SK-N-SH (cell line): ENCODE measurements around the gene PRM1. TPM values are rescaled to one million over a fixed set of nuclear protein-coding genes. Genes with fewer than 3 reads are reported as not detected.

Experiments used
- CTCF ChIA-PET: fragments of 300-600, 350-600 bp; formaldehyde crosslinking; extraction: SDS; loops from one replicate; lab custom pipeline; 2021; lab: Yijun Ruan, JAX
- POLR2A ChIA-PET: fragments of 350-600 bp; sonication (Branson Sonifier 250); formaldehyde crosslinking; extraction: SDS; loops from one replicate; lab custom pipeline; 2020; ENCODE audit warnings: antibody characterized with exemption, inconsistent platforms; lab: Yijun Ruan, JAX
- DNase-seq: peaks from one replicate; pipeline ENCODE4 v3.0.0; 2012
- H2AFZ ChIP-seq: fragments of 200-600 bp; sonication (generic); 2 replicates; pipeline ENCODE4 v1.8.1; 2016; ENCODE audit warnings: antibody characterized with exemption, mild to moderate bottlenecking, low read depth
- H3F3A ChIP-seq: fragments of 200-600 bp; sonication (generic); replicated peaks from 2 replicates; pipeline ENCODE3; 2016; ENCODE audit warnings: antibody characterized with exemption, mild to moderate bottlenecking; ENCODE audit not compliant: insufficient read depth
- H3K27ac ChIP-seq, 2 experiments: fragments of 200-500 bp in 1 of 2; fragments of 200-600 bp in 1 of 2; sonication (Bioruptor generic) in 1 of 2; sonication (generic), shearing (Covaris generic) in 1 of 2; 2 replicates each; pipeline versions ENCODE4 v1.5.1 to v1.6.1; 2014 to 2016; ENCODE audit warnings: low read depth in 2 of 2, inconsistent platforms in 1 of 2, low read length in 1 of 2, mild to moderate bottlenecking in 1 of 2, mixed read lengths in 1 of 2
- H3K27me3 ChIP-seq: fragments of 200-600 bp; sonication (generic), shearing (Covaris generic); 2 replicates; pipeline ENCODE4 v1.6.1; 2016; ENCODE audit warnings: mixed run types; ENCODE audit not compliant: insufficient read depth
- H3K36me3 ChIP-seq, 2 experiments: fragments of 200-500 bp in 1 of 2; fragments of 200-600 bp in 1 of 2; sonication (Bioruptor generic) in 1 of 2; sonication (generic) in 1 of 2; replicated peaks in 1 of 2; 2 replicates each; pipeline versions ENCODE3 to v1.5.1; 2014 to 2016; ENCODE audit warnings: low read length in 1 of 2, mild to moderate bottlenecking in 1 of 2; ENCODE audit not compliant: insufficient read depth in 2 of 2, control insufficient read depth in 1 of 2
- H3K4me1 ChIP-seq, 2 experiments: fragments of 200-500 bp in 1 of 2; fragments of 200-600 bp in 1 of 2; sonication (Bioruptor generic) in 1 of 2; sonication (generic), shearing (Covaris generic) in 1 of 2; 2 replicates each; pipeline versions ENCODE4 v1.5.1 to v1.6.1; 2014 to 2016; ENCODE audit warnings: low read depth in 1 of 2, low read length in 1 of 2, mixed run types in 1 of 2; ENCODE audit not compliant: insufficient read depth in 2 of 2, control insufficient read depth in 1 of 2
- H3K4me2 ChIP-seq: fragments of 200-600 bp; sonication (generic), shearing (Covaris generic); 2 replicates; pipeline ENCODE4 v1.6.1; 2017; ENCODE audit warnings: mixed run types
- H3K4me3 ChIP-seq, 2 experiments: fragments of 200-500 bp in 1 of 2; fragments of 200-600 bp in 1 of 2; sonication (Bioruptor generic) in 1 of 2; sonication (generic), shearing (Covaris generic) in 1 of 2; 2 replicates each; pipeline versions ENCODE4 v1.5.1 to v1.8.1; 2014 to 2016; ENCODE audit warnings: low read depth in 2 of 2, inconsistent platforms in 1 of 2, low read length in 1 of 2, mild to moderate bottlenecking in 1 of 2, mixed read lengths in 1 of 2, moderate library complexity in 1 of 2
- H3K79me2 ChIP-seq: fragments of 200-600 bp; sonication (generic); 2 replicates; pipeline ENCODE4 v1.8.1; 2017; ENCODE audit warnings: mild to moderate bottlenecking; ENCODE audit not compliant: insufficient read depth
- H3K9ac ChIP-seq: fragments of 200-600 bp; sonication (generic); 2 replicates; pipeline ENCODE4 v1.6.1; 2017; ENCODE audit warnings: mixed run types
- H3K9me2 ChIP-seq: fragments of 200-600 bp; sonication (generic); 2 replicates; pipeline ENCODE4 v1.6.1; 2017; ENCODE audit warnings: mixed run types
- H3K9me3 ChIP-seq: fragments of 200-600 bp; sonication (generic); 2 replicates; pipeline ENCODE4 v1.6.1; 2017; ENCODE audit warnings: mixed run types, mild to moderate bottlenecking, moderate library complexity
- H4K20me1 ChIP-seq: fragments of 200-600 bp; sonication (generic); 2 replicates; pipeline ENCODE4 v1.6.1; 2017; ENCODE audit warnings: mild to moderate bottlenecking, mixed run types; ENCODE audit not compliant: insufficient read depth
- CHD2 ChIP-seq: fragments of 150-350 bp; IDR thresholded peaks from 2 replicates; pipeline ENCODE4 v1.6.1; 2018; ENCODE audit warnings: low read length; ENCODE audit not compliant: partially characterized antibody
- EP300 ChIP-seq, 2 experiments: IDR thresholded peaks; 2 replicates each; pipeline versions ENCODE4 v1.4.0 to v1.6.1; 2012; ENCODE audit warnings: borderline replicate concordance in 1 of 2, low read depth in 1 of 2, low read length in 1 of 2
- EZH2phosphoT487 ChIP-seq: fragments of 200-600 bp; sonication (generic); IDR thresholded peaks from 2 replicates; pipeline ENCODE4 v1.6.1; 2017; ENCODE audit warnings: low read depth, mixed run types, mild to moderate bottlenecking, antibody characterized with exemption, moderate library complexity, borderline replicate concordance
- FOSL2 ChIP-seq: IDR thresholded peaks from 2 replicates; pipeline ENCODE4 v1.4.0; 2012; ENCODE audit warnings: low read depth, mild to moderate bottlenecking, moderate library complexity, borderline replicate concordance
- FOXJ3 ChIP-seq: sonication (generic); formaldehyde crosslinking; IDR thresholded peaks from 2 replicates; pipeline ENCODE4 v1.5.1; 2020; ENCODE audit warnings: mild to moderate bottlenecking, missing genetic modification reagents
- FOXM1 ChIP-seq: IDR thresholded peaks from 2 replicates; pipeline ENCODE4 v1.4.0; 2012; ENCODE audit warnings: low read depth, mild to moderate bottlenecking
- GABPA ChIP-seq: IDR thresholded peaks from 2 replicates; pipeline ENCODE4 v1.4.0; 2012; ENCODE audit warnings: low read depth, mild to moderate bottlenecking
- GATA2 ChIP-seq: sonication (generic); formaldehyde crosslinking; IDR thresholded peaks from 2 replicates; pipeline ENCODE4 v1.5.0; 2020; ENCODE audit warnings: mild to moderate bottlenecking, missing genetic modification reagents
- JUND ChIP-seq: IDR thresholded peaks from 2 replicates; pipeline ENCODE4 v1.4.0; 2012
- MEF2A ChIP-seq: IDR thresholded peaks from 2 replicates; pipeline ENCODE4 v1.4.0; 2012; ENCODE audit warnings: low read depth, borderline replicate concordance
- MXI1 ChIP-seq: IDR thresholded peaks from 2 replicates; pipeline ENCODE4 v1.6.1; 2012; ENCODE audit warnings: mild to moderate bottlenecking, low read depth, low read length, improper control_type of control experiment
- NFIC ChIP-seq: IDR thresholded peaks from 2 replicates; pipeline ENCODE4 v1.4.0; 2012; ENCODE audit warnings: borderline replicate concordance
- NRF1 ChIP-seq: IDR thresholded peaks from 2 replicates; pipeline ENCODE4 v1.6.1; 2012; ENCODE audit warnings: low read depth, mild to moderate bottlenecking, low read length
- PBX3 ChIP-seq: IDR thresholded peaks from 2 replicates; pipeline ENCODE4; 2012
- RCOR1 ChIP-seq: fragments of 150-350 bp; IDR thresholded peaks from 2 replicates; pipeline ENCODE4 v1.6.1; 2017; ENCODE audit warnings: antibody characterized with exemption, low read length
- REST ChIP-seq: IDR thresholded peaks from 2 replicates; pipeline ENCODE4 v1.6.1; 2012; ENCODE audit warnings: mild to moderate bottlenecking, low read depth, low read length, moderate library complexity
- RFX5 ChIP-seq: IDR thresholded peaks from 2 replicates; pipeline ENCODE4 v1.6.1; 2012; ENCODE audit warnings: mild to moderate bottlenecking, improper control_type of control experiment, low read length
- RXRA ChIP-seq: IDR thresholded peaks from 2 replicates; pipeline ENCODE4 v1.4.0; 2012; ENCODE audit warnings: low read depth, mild to moderate bottlenecking, borderline replicate concordance
- SIN3A ChIP-seq: IDR thresholded peaks from 2 replicates; pipeline ENCODE4 v1.6.1; 2012; ENCODE audit warnings: low read depth, mild to moderate bottlenecking, low read length, moderate library complexity, borderline replicate concordance
- TEAD4 ChIP-seq: IDR thresholded peaks from 2 replicates; pipeline ENCODE4 v1.4.0; 2012; ENCODE audit warnings: mild to moderate bottlenecking, borderline replicate concordance; ENCODE audit not compliant: insufficient read depth
- ZBTB33 ChIP-seq: IDR thresholded peaks from 2 replicates; pipeline ENCODE4 v1.4.0; 2012; ENCODE audit warnings: low read depth, borderline replicate concordance
- WGBS: methylation state at CpG from one replicate; pipeline ENCODE4 v1.1.6; 2017; ENCODE audit warnings: low lambda C conversion rate; 5-methylcytosine and 5-hydroxymethylcytosine counted together
- polyA plus RNA-seq, 3 experiments: library from polyadenylated mRNA; depleted of rRNA; stranded (reverse); fragments of >200 nt; gene quantifications; 2 replicates each; pipeline ENCODE4 v1.2.3, GENCODE V29; 2012

The PRM1 gene
- polyA plus RNA-seq, 1 of the 3 experiments (the other 2 are of a cell fraction) = not detected

GRCh38 chr16:11276143-11276895 lies 4.8 kb downstream of the PRM1 start, which contains the start of gene PRM2:
TSS of gene PRM2 (minus strand) at chr16:11276480. CDS start at chr16:11276370, 110 bp downstream.
- H3K36me3 ChIP-seq = no peaks in the 10 kb centered on the region
- H3K4me2 ChIP-seq = no peak within 1 kb of the TSS
- H3K9me2 ChIP-seq = no peaks in the 10 kb centered on the region
- no peak within 1 kb of the TSS for H3K4me3 ChIP-seq
- H3K4me1 ChIP-seq = no peaks in the 10 kb centered on the region
- H2AFZ ChIP-seq = no peak within 1 kb of the TSS
- DNase-seq = no peak
- CTCF ChIA-PET = interaction anchor here (0.8 to 1.4 kb wide), 3 partner anchors 21 to 264 kb away, joined by 3 to 5 read pairs (median 4); partner anchors contain the start of gene SOCS1
- H3K79me2 ChIP-seq = no peaks in the 10 kb centered on the region
- no peaks in the 10 kb centered on the region; the same call in none of the 2 replicates for H3K27me3 ChIP-seq
- H4K20me1 ChIP-seq = no peaks in the 10 kb centered on the region
- no peak within 1 kb of the TSS for H3K9ac ChIP-seq
- H3K9me3 ChIP-seq = no peaks in the 10 kb centered on the region
- H3F3A ChIP-seq = no peaks in the 10 kb centered on the region
- POLR2A ChIA-PET = no interaction called here
- 75% methylated on average over 12 of the region's 26 CpGs for WGBS
- TF ChIP-seq GATA2 (CRISPR knock-in tag) (no peak), GABPA (no peak), SIN3A (no peak), MXI1 (no peak), RXRA (no peak), FOXM1 (no peak), NFIC (no peak), MEF2A (no peak), FOSL2 (no peak), FOXJ3 (CRISPR knock-in tag) (no peak)
- H3K27ac ChIP-seq = no peak within 1 kb of the TSS

GRCh38 chr16:11274964-11275363 lies 6.2 kb downstream of the PRM1 start:
- H3K27me3 ChIP-seq = no peaks in the 10 kb centered on the region; the same call in none of the 2 replicates
- H2AFZ ChIP-seq = no peak overlapping the region
- WGBS = 88% methylated on average over 7 of the region's 7 CpGs
- H4K20me1 ChIP-seq = no peaks in the 10 kb centered on the region
- ChIA-PET CTCF (no interaction called here), POLR2A (no interaction called here)
- no peak overlapping the region for H3K4me2 ChIP-seq
- H3K9me2 ChIP-seq = no peaks in the 10 kb centered on the region
- H3K79me2 ChIP-seq = no peaks in the 10 kb centered on the region
- no peak overlapping the region for H3K4me3 ChIP-seq
- H3K36me3 ChIP-seq = no peaks in the 10 kb centered on the region
- DNase-seq = no peak
- no peak for TF ChIP-seq MEF2A
- no peak for TF ChIP-seq GABPA
- TF ChIP-seq REST = no peak
- TF ChIP-seq FOSL2 = no peak
- TF ChIP-seq ZBTB33 = no peak
- no peak for TF ChIP-seq JUND
- TF ChIP-seq RFX5 = no peak
- TF ChIP-seq EZH2phosphoT487 = no peak
- no peak for TF ChIP-seq CHD2
- no peak for TF ChIP-seq EP300 (IDR thresholded peaks at IDR 0.05; ENCODE audit: borderline replicate concordance in 1 of 2, low read depth in 1 of 2, low read length in 1 of 2)
- TF ChIP-seq NRF1 = no peak
- no peak for TF ChIP-seq PBX3
- no peak for TF ChIP-seq TEAD4
- no peak for TF ChIP-seq NFIC
- no peak for TF ChIP-seq RCOR1
- TF ChIP-seq, all 33 proteins: peak for 0
- Histone ChIP-seq H3K4me1 (no peaks in the 10 kb centered on the region), H3K27ac (no peak overlapping the region), H3F3A (no peaks in the 10 kb centered on the region), H3K9me3 (no peaks in the 10 kb centered on the region), H3K9ac (no peak overlapping the region)
